ENCODE results near the gene ZFR2.

DNA sequence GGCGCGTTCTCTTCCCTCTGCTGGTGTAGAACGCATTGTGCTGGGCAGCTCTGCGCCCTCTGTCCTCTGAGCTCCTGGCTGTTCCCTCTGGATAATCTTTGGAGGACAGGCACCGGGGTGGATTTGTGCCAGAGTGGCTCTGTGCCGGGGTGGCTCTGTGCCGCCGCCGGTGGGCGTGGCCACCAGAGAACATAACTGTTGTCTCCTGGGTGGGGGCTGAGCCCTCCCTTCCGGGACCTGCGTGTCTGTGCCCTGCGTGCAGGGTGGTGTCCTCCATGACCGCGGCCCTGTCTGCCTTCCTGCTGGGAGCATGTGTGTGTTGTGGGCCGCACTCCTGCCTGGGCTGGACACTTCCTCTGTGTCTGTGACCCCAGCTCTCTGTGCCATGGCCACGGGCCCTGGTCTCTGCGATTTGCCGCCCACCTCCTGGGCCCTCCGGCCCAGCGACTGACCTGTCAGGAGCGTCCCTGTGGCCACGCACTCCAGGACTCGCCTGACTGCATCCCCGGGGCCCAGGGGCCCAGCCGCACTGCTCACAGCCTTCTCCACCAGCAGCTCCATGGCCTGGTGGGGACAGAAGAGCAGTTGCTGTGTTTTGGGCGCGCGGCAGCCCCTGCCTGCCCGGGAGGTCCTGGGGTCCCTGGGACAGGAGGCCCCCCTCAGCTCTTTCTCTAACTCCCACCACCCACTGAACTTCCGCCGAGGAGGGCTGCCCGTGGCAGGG is 60.3 kb downstream of the ZFR2 start:
- no peak for TF ChIP-seq POLR2A (IDR thresholded peaks at IDR 0.05; ENCODE audit: low read length)
- no peak for TF ChIP-seq GATA1 (IDR thresholded peaks at IDR 0.05; ENCODE audit: low read depth, low read length)

All from erythroblast (primary cell).